Fibroblast of lung (primary cell): ENCODE results near the gene KDM5B. TPM values are rescaled to one million over a fixed set of nuclear protein-coding genes. Genes with fewer than 3 reads are reported as not detected.
"Not testable (repeated sequence)": the region's sequence is repeated elsewhere in the genome, so short reads cannot be mapped to it uniquely, and the experiment has no call there.

ENCODE experiments used
- DNase-seq, 2 donors: peaks; one replicate each; pipeline versions ENCODE4 v3.0.0 to v3.0.0-alpha.2; 2010; ENCODE audit warnings: low read depth in 2 of 2
- H2AFZ ChIP-seq: 2 replicates; pipeline ENCODE4 v1.5.1; 2012; ENCODE audit warnings: low read length, control low read depth, inconsistent platforms
- H3K27ac ChIP-seq: 2 replicates; pipeline ENCODE4 v1.5.1; 2011; ENCODE audit warnings: low read length, control low read depth; ENCODE audit not compliant: insufficient read depth
- H3K27me3 ChIP-seq: 2 replicates; pipeline ENCODE4 v1.5.1; 2011; ENCODE audit warnings: mild to moderate bottlenecking, low read length; ENCODE audit not compliant: control insufficient read depth, insufficient read depth
- H3K36me3 ChIP-seq: 2 replicates; pipeline ENCODE4 v1.5.1; 2011; ENCODE audit warnings: low read length; ENCODE audit not compliant: control insufficient read depth, insufficient read depth
- H3K4me1 ChIP-seq: 2 replicates; pipeline ENCODE4 v1.5.1; 2011; ENCODE audit warnings: low read length; ENCODE audit not compliant: control insufficient read depth, insufficient read depth; ENCODE audit errors: extremely low read depth
- H3K4me2 ChIP-seq: 2 replicates; pipeline ENCODE4 v1.5.1; 2011; ENCODE audit warnings: low read length, control low read depth; ENCODE audit not compliant: insufficient read depth; ENCODE audit errors: extremely low read depth
- H3K4me3 ChIP-seq, 4 experiments: fragments of 200-600 bp in 1 of 4; sonication (generic) in 1 of 4; replicated peaks in 1 of 4; 2 replicates each; pipeline ENCODE4 v1.5.1; 2011 to 2016; ENCODE audit warnings: low read length in 4 of 4, low read depth in 3 of 4, mild to moderate bottlenecking in 3 of 4, control low read depth in 2 of 4, inconsistent platforms in 1 of 4, mixed read lengths in 1 of 4; ENCODE audit not compliant: insufficient read depth in 1 of 4; ENCODE audit errors: control extremely low read depth in 1 of 4
- H3K79me2 ChIP-seq: 2 replicates; pipeline ENCODE4 v1.5.1; 2012; ENCODE audit warnings: mild to moderate bottlenecking, low read length, inconsistent platforms; ENCODE audit not compliant: control insufficient read depth, insufficient read depth
- H3K9ac ChIP-seq: 2 replicates; pipeline ENCODE4 v1.5.1; 2011; ENCODE audit warnings: mild to moderate bottlenecking, low read length, control low read depth; ENCODE audit not compliant: insufficient read depth
- H3K9me3 ChIP-seq: 2 replicates; pipeline ENCODE4 v1.5.1; 2012; ENCODE audit warnings: low read depth, low read length; ENCODE audit not compliant: control insufficient read depth, insufficient read depth
- H4K20me1 ChIP-seq: 2 replicates; pipeline ENCODE4 v1.5.1; 2011; ENCODE audit warnings: low read length; ENCODE audit not compliant: control insufficient read depth, insufficient read depth; ENCODE audit errors: extremely low read depth
- CTCF ChIP-seq, 2 donors: IDR thresholded peaks in 1 of 2; conservative IDR thresholded peaks in 1 of 2; 1 replicate in 1 of 2; 2 replicates in 1 of 2; pipeline ENCODE4 v1.5.1; 2011 to 2012; ENCODE audit warnings: low read length in 2 of 2, control low read depth in 1 of 2, inconsistent platforms in 1 of 2, low read depth in 1 of 2, mild to moderate bottlenecking in 1 of 2
- EZH2 ChIP-seq: IDR thresholded peaks from 2 replicates; pipeline ENCODE4 v1.5.1; 2012; ENCODE audit warnings: low read length, control low read depth, mild to moderate bottlenecking; ENCODE audit errors: missing control alignments
- polyA plus RNA-seq, 2 donors: library from polyadenylated mRNA; depleted of rRNA in 1 of 2; stranded (reverse) in 1 of 2; unstranded in 1 of 2; fragments of >200 nt; gene quantifications; 2 replicates each; pipeline ENCODE4 v1.2.1, GENCODE V29; 2011 to 2012; ENCODE audit warnings: missing spikeins in 1 of 2
- total RNA-seq: library from RNA; depleted of rRNA; stranded (reverse); fragments of >200 nt; gene quantifications from 2 replicates; pipeline ENCODE4 v1.2.1, GENCODE V29; 2014

The KDM5B gene
- total and polyA plus RNA-seq, 2 donors (not counting 1 experiment from before 2014, with no cell fraction given) = 52.0 to 82.2 TPM

- no peak for DNase-seq
- Histone ChIP-seq H3K4me1 (no peaks in the 10 kb centered on the region), H3K27me3 (no peaks in the 10 kb centered on the region), H3K36me3 (peaks cover 10% of the 10 kb centered on the region), H2AFZ (no peak overlapping the region), H4K20me1 (no peaks in the 10 kb centered on the region), H3K79me2 (no peaks in the 10 kb centered on the region), H3K9ac (no peak overlapping the region), H3K4me2 (no peak overlapping the region), H3K27ac (no peak overlapping the region), H3K4me3 (no peak overlapping the region), H3K9me3 (no peaks in the 10 kb centered on the region)
- TF ChIP-seq CTCF (conservative IDR thresholded peaks at IDR 0.05 in 1 of 2, IDR thresholded peaks at IDR 0.05 in 1 of 2; ENCODE audit: low read depth in 1 of 2, low read length in 2 of 2) = no peak
- TF ChIP-seq EZH2 = no peak
Observed at GRCh38 chr1:202750761-202751160, 57.5 kb downstream of the KDM5B start.

- no peak overlapping the region for H3K4me3 ChIP-seq
- no peak overlapping the region for H3K27ac ChIP-seq
- H3K9ac ChIP-seq = no peak overlapping the region
- peaks cover 14% of the 10 kb centered on the region for H3K36me3 ChIP-seq
- no peak for DNase-seq
- H3K4me1 ChIP-seq = no peaks in the 10 kb centered on the region
- no peaks in the 10 kb centered on the region for H3K79me2 ChIP-seq
- H3K27me3 ChIP-seq = no peaks in the 10 kb centered on the region
- H4K20me1 ChIP-seq = no peaks in the 10 kb centered on the region
- no peaks in the 10 kb centered on the region for H3K9me3 ChIP-seq
- H2AFZ ChIP-seq = no peak overlapping the region
- TF ChIP-seq CTCF (conservative IDR thresholded peaks at IDR 0.05 in 1 of 2, IDR thresholded peaks at IDR 0.05 in 1 of 2; ENCODE audit: low read depth in 1 of 2, low read length in 2 of 2) = no peak
- no peak for TF ChIP-seq EZH2
- no peak overlapping the region for H3K4me2 ChIP-seq
Observed at GRCh38 chr1:202750024-202750423, 58.2 kb downstream of the KDM5B start.

- Histone ChIP-seq H3K4me1 (no peaks in the 10 kb centered on the region), H2AFZ (no peak overlapping the region), H3K9me3 (no peaks in the 10 kb centered on the region), H3K36me3 (peaks cover 20% of the 10 kb centered on the region), H3K27me3 (no peaks in the 10 kb centered on the region), H3K4me2 (no peak overlapping the region), H3K9ac (no peak overlapping the region), H3K79me2 (no peaks in the 10 kb centered on the region), H3K27ac (no peak overlapping the region), H3K4me3 (no peak overlapping the region), H4K20me1 (no peaks in the 10 kb centered on the region)
- TF ChIP-seq CTCF (conservative IDR thresholded peaks at IDR 0.05 in 1 of 2, IDR thresholded peaks at IDR 0.05 in 1 of 2; ENCODE audit: low read depth in 1 of 2, low read length in 2 of 2) = no peak
- no peak for DNase-seq
Observed at GRCh38 chr1:202745323-202745888, 62.8 kb downstream of the KDM5B start.

GRCh38 chr1:202744770-202745169 is 63.5 kb downstream of the KDM5B start:
- not testable (repeated sequence) for H3K27me3 ChIP-seq, H4K20me1 ChIP-seq, H3K4me3 ChIP-seq, H3K79me2 ChIP-seq, H2AFZ ChIP-seq, H3K9me3 ChIP-seq, DNase-seq, H3K27ac ChIP-seq, H3K4me1 ChIP-seq, H3K4me2 ChIP-seq, H3K9ac ChIP-seq
- peaks cover 18% of the 10 kb centered on the region for H3K36me3 ChIP-seq
